ENCODE measurements around the gene MAP3K15.
"Not testable (repeated sequence)": the region's sequence is repeated elsewhere in the genome, so short reads cannot be mapped to it uniquely, and the experiment has no call there.

Gene MAP3K15

DNA sequence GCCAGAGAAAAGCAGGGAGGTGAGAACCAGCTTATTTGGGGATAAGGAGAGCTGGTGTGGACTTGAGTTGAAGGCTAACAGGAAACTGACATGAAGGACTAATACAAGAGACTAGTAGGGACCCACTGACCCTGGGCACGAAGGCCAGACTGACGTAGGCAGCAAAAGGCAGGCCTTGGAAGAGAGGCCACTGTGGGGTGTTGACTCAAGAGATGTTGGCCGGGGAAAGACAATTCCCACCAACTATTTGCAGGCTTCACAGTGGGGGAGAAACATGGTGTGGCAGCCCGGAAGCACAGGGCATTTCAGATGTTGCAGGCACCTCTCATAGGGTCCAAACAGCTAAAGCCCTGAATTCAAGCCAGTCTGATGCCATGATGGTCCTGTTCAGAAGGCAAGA lies 24.4 kb upstream of the MAP3K15 start:
- in situ Hi-C loops (cut with HindIII; ENCODE audit: low sequenced_read_pairs): loop anchor here (25.0 kb wide), 1 partner anchor 348 kb away; the partner anchor contains the start of gene SH3KBP1

DNA sequence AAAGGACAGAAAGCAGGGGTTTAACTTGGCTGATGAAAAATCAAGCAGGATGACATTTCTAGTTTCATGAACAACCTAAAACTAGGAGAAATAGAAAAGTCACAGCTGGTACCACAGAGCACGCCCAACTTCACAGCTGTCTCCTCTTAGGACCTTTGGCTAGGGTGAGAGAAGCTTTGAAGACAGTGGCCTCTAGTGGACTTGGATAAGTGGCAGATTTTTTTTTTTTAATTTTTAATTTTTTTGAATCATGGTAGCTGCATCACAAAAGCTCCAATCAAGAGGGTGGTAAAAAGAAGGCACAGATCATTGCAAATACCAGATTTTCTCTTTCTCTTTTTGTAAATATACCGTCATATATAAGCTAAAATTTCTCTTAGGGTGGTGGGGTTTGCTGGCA lies 20.2 kb upstream of the MAP3K15 start:
- in situ Hi-C loops (cut with HindIII; ENCODE audit: low sequenced_read_pairs): loop anchor here (25.0 kb wide), 1 partner anchor 352 kb away; the partner anchor contains the start of gene SH3KBP1

DNA sequence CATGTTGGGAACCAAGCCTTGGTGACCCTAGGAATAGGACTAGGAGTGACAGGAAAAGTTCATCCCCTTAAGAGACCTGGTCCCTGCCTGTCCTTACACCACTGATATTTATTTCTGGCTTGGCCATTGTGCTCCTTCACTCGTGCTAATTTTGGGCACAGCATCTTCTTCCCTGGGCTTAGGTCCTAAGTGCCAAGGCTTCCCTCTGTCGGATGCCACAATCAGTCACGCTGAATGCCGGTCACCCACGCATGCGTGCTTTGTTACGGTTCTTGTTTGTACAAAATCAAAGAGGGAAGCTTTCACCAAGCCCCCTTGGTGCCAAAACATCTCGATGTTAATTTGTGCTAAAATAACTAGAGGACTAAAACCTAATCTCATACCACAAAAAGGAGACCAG lies 17.4 kb upstream of the MAP3K15 start:
- in situ Hi-C loops (cut with HindIII; ENCODE audit: low sequenced_read_pairs): loop anchor here (25.0 kb wide), 1 partner anchor 355 kb away; the partner anchor contains the start of gene SH3KBP1

DNA sequence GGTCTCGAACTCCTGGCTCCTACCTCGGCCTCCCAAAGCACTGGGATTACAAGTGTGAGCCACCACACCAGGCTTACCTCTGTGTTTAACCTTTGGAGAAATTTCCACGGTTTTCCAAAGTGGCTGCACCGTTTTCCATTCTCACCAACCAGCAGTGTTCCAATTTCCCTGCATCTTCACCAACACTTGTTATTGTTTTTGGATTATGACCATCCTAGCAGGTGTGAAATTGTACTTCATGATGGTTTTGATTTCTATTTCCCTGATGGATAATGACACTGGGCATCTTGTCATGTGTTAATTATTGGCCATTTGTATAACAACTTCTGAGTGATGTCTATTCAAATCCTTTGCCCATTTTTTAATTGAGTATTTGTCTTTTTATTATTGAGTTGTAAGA lies 2.7 kb upstream of the MAP3K15 start:
- in situ Hi-C loops (cut with HindIII; ENCODE audit: low sequenced_read_pairs): no loop called here

DNA sequence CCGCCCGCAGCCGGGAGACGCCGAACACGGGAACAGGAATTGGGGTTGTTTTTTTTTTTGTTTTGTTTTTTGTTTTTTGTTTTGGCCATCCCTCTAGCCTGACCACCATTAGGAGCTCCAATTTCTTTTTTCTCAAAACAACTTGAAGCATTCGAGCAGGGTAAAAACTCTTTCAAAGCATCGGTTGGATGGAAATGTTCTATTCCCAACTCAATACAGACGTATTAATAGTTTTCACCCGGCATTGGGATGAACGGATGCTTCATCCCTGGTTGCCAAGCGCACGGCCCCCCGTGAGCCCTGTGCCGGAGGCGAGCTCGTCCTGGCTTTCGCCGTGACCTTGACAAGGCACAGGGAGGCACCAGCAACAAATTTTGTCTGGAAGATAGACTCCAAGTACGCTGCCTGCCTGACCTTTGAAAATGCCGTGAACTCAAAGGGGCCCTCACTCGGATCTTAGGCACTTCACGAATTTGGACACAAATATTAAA lies 352 bp upstream of the MAP3K15 start:
- in situ Hi-C loops (cut with HindIII; ENCODE audit: low sequenced_read_pairs): no loop called here

DNA sequence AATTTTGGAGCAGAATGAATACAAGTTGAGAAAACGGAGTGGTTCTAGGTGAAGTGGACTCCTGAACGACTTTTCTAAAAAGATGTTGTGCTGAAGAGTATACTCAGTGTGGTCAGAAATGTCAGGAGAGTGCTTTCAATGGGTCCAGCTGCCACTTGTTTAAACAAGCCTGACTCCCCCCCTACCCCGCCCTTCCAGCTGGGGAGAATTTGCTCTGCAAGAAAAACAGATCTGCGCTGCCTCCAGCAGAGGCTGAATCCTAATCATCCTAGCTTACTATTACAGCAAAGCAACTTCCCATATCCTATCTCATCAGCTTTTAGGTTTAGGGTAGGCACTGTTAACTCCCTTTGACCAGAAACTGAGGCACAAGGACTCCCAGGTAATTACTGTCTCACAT lies 1.9 kb downstream of the MAP3K15 start:
- in situ Hi-C loops (cut with HindIII; ENCODE audit: low sequenced_read_pairs): no loop called here

DNA sequence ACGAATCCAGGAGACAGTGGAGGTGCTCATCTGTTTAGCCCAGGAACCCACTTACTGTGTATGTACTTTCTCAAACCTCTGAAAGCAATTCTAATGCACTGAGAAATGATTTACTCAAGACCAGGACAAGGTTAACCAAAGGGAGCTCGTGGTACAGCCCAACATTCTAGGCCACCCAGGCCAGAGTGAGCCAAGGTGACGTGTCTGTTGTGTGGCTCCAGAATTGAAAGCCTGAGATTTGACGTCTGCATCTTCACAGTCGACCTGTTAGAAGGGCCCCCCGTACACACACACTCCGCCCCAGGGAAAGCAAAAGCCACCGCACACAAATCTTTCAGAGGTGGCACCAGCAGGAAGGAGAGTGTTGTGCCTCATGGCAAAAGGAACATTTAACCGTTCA lies 2.3 kb downstream of the MAP3K15 start:
- in situ Hi-C loops (cut with HindIII; ENCODE audit: low sequenced_read_pairs): no loop called here

DNA sequence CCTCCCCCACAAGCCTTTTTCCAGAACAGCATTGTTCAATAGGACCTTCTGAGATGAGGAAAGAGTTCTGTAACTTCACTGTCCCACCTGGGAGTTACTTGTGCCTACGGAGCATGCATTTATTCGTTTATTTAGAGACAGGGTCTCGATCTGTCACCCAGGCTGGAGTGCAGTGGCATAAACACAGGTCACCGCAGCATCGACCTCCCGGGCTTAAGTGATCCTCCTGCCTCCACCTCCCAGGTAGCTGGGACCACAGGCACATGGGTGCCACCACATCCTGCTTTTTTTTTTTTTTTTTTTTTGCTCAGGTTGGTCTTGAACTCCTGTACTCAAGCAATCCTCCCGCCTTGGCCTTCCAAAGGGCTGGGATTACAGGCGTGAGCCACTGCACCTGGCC lies 2.9 kb downstream of the MAP3K15 start:
- in situ Hi-C loops (cut with HindIII; ENCODE audit: low sequenced_read_pairs): no loop called here

DNA sequence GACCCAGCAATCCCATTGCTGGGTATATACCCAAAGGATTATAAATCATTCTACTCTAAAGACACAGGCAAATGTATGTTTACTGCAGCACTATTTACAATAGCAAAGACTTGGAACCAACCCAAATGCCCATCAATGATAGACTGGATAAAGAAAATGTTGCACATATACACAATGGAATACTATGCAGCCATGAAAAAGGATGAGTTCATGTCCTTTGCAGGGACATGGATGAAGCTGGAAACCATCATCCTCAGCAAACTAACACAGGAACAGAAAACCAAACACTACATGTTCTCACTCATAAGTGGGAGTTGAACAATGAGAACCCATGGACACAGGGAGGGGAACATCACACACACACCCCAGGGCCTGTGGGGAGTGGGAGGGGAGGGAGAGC lies 3.5 kb downstream of the MAP3K15 start:
- in situ Hi-C loops (cut with HindIII; ENCODE audit: low sequenced_read_pairs): not testable (repeated sequence)

DNA sequence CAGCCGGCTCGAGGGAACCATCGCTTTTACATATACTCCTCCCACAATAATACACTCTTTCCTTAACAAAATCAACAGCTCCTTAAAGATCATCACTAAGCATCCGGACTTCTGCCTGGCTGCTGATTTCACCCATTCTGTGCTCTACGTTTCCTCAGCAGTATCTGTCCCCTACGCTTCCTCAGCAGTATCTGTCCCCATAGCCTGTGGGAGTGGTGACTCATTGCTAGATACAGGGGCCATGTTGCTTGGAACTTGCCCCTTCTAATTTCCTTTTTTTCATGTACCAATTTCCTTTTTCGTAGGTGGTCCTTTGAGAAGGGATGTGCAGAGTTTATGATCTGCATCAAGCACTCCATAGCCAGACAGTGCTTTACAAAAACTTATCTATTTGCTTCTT lies 18.6 kb downstream of the MAP3K15 start:
- in situ Hi-C loops (cut with HindIII; ENCODE audit: low sequenced_read_pairs): no loop called here

DNA sequence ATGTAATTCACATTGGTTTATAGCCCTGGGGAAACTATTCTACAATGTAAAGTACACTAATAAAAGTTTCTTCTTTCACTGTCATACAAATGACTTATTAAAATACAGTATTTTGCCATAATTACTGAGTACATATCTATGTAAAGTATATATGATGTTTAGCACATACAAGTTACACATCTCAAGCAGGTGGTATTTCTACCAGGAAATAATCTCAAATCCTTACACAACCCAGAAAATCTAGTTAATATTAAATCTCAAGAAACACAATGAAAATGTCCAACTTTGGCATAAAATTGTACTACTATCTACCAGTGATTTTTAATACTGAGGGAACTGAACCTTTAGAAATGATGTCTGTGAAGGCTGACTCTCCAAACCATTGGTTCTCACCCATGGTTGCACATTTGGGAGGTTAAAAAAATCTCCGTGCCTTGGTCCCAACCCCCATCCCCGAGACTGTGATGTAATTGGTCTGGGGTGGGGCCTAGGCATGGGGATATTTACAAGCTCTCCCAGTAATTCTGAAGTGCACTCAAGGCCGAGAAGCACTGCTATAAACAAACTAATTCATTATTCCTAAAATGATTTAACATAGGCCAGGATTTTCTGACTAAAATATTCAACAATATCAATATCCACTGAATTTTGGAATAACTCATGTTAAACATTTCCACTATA lies 27.6 kb downstream of the MAP3K15 start:
- in situ Hi-C loops (cut with HindIII; ENCODE audit: low sequenced_read_pairs): no loop called here

DNA sequence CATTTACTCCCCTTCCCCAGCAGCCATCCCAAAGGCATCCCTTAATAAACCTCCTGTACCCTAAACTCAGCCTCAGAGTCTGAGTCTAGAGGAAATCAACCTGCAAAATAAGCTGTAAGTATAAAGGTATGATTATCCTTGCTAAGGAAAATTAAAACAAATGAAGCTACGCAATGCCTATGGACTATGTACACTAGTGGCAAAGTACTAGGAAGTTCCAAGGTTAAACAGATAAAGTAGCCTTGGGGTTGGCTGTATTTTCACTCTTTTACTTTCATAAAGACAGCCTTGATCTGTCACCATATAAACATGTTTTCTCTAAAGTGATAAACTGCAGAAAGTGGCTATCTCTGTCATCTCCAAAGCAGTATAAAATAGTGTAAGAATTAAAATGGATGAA lies 35.9 kb downstream of the MAP3K15 start:
- in situ Hi-C loops (cut with HindIII; ENCODE audit: low sequenced_read_pairs): no loop called here

DNA sequence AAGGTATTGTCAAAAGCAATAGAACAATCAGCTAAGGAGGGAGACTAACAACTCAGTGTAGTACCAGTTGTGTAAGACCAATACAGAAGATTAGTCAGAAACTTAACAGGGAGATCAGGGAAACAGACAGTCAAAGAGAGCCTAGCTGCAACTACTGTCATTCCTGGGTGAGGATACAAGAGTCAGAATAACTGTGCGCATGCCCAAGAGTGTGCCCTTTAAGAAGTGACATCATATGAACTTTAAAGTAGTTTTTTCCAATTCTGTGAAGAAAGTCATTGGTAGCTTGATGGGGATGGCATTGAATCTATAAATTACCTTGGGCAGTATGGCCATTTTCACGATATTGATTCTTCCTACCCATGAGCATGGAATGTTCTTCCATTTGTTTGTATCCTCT lies 46.9 kb downstream of the MAP3K15 start:
- in situ Hi-C loops (cut with HindIII; ENCODE audit: low sequenced_read_pairs): not testable (repeated sequence)

DNA sequence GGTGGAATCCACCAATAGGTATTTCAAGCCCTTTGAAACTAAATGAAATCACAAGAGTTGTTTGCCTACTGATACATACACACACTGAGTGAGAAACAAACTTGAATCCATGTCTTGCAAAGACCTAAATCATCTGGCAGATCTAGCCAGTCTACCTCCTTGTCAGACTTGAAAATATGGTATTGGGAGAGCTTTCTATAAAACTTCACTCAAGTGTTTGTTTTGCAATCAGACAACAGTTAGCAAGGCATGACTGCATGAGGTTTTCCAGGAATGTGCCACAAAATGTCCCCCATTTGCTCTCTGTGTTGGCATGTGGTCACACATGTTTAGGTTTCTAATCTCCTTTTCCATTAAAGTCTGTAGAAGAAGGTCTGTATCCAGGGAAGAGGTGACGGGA lies 52.4 kb downstream of the MAP3K15 start:
- in situ Hi-C loops (cut with HindIII; ENCODE audit: low sequenced_read_pairs): no loop called here

DNA sequence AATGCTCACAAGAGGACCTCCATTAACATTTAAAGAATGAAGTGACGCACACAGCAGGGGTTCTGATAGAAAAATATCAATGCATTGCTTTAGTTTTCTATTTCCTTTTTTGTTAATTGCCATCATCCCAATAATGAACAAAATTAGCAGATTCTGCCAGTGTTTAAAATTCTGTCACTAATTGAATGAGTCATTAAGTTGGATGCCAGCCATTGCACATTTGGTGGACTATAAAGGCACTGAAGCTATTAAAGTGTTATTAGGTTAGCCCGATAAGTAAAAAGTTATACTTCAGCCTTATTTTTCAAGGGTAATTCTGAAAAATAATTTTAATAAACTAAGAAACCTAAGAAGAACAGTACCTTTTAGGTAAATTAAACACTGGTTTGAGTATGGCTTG lies 53.1 kb downstream of the MAP3K15 start:
- in situ Hi-C loops (cut with HindIII; ENCODE audit: low sequenced_read_pairs): no loop called here

DNA sequence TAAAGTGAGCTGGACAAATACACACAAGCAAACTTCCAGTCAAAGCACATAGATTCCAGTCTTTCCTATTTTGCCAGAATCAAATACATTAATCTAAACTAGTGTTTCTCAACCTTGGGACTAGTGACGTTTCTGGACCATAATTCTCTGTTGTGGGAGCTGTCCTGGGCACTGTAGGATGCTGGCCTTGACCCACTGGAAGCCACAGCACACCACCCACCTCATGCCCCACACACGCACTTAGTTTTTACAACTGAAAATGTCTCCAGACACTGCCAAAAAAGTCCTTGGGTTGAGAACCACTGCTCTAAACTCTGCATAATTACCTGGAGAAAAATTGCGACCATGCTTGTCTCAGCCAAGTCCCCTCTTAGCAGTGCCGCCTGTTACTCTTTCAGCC lies 57.6 kb downstream of the MAP3K15 start:
- in situ Hi-C loops (cut with HindIII; ENCODE audit: low sequenced_read_pairs): no loop called here

DNA sequence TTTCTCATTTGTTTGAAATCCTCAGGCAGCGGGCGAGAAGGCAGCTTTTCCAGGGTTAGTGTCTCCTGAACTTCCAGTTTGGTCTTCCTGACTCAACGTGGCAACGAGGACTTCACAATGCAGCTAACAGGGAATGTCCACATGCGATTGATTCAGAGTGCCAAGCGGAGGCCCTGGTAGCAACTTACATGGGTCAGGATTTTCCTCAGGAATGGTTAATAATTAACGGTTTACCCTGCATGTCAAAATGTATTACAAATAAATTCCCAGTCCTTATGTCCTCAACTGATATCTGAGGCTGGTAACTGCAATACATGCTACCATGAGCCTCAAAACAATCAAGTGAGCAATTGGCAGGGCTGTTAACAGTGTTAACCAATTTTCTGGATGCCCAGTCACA lies 67.2 kb downstream of the MAP3K15 start:
- in situ Hi-C loops (cut with HindIII; ENCODE audit: low sequenced_read_pairs): no loop called here

DNA sequence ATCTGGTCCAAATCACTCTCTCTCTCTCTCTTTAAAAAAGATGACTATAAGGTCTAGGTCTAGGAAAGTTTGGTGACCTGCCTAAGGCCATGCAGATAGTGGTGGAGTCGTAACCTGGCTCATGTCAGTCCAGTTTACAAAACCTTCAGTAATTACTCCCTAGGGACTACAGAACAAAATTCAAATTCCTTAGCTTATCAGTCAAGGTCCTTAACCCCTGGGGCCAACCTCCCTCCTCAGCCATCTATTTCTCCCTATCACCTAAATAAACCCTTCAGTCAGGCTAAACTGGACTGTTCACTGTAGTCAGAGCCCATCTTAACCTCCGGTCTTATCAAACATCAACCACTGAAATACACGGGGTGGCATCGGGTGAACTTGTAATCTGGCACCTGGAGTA lies 68.9 kb downstream of the MAP3K15 start:
- in situ Hi-C loops (cut with HindIII; ENCODE audit: low sequenced_read_pairs): no loop called here

DNA sequence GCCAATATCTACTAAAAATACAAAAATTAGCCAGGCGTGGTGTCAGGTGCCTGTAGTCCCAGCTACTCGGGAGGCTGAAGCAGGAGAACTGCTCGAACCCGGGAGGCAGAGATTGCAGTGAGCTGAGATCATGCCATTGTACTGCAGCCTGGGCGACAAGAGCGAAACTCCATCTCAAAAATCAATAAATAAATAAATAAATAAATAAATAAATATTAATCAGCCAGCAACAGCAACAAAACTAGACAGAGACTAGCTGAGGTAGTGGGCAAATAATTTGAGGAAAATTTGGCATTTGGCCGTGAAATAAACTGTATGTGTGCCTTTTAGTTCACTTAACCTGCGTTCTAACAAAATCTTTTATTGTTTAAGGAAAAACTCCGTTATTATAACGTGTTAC lies 69.5 kb downstream of the MAP3K15 start:
- in situ Hi-C loops (cut with HindIII; ENCODE audit: low sequenced_read_pairs): not testable (repeated sequence)

DNA sequence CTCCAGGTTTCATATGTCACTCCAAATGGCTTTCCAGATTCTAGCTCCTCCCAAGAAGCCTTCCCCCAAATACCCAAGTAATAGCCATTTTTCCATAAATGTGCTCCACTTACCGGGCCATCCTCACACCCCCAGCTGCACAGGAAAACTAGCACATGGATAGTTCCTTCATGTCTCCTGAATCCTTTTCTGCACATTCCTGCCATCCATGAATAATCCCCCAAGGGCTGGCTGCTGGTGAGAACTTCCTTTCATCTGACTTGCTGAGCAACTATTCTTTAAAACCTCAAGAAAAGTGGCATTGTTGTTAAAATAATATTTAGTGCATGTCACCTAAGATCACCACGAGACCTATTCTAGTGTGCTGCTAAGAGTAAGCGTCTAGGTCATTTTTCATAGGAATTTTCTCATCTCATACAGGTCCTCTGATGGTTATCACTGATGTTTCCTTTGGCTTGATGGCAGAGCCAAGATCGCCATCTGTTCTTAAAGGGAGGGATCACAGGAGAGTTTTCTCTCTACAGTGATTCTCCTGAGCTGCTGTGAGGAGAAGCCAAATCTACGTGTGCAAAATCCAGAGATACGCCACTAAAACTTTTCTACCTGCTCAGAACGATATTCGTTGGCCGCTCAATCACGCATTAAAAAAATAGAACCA lies 71.3 kb downstream of the MAP3K15 start:
- in situ Hi-C loops (cut with HindIII; ENCODE audit: low sequenced_read_pairs): no loop called here

DNA sequence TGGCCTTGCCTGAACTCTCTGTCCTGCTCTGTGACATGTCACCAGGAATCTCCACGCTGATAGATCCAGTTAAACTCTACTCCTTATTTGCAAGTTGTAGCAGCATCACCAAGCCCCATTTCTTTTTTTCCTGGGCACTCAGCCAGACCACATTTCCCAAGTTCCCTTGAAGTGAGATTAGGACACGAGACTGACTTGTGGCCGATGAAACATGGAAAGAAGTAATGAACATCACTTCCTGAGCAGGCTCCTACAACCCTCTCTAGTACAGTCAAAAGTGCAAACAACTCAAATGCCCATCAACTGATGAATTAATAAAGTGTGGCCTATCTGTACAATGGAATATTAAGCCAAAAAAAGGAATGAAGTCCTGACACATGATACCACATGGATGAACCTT lies 74.6 kb downstream of the MAP3K15 start:
- in situ Hi-C loops (cut with HindIII; ENCODE audit: low sequenced_read_pairs): no loop called here

DNA sequence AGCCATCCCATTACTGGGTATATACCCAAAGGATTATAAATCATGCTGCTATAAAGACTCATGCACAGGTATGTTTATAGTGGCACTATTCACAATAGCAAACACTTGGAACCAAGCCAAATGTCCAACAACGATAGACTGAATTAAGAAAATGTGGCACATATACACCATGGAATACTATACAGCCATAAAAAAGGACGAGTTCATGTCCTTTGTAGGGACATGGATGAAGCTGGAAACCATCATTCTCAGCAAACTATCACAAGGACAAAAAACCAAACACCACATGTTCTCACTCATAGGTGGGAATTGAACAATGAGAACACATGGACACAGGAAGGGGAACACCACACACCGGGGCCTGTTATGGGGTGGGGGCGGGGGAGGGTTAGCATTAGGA lies 92.6 kb downstream of the MAP3K15 start:
- in situ Hi-C loops (cut with HindIII; ENCODE audit: low sequenced_read_pairs): not testable (repeated sequence)
